ENCODE results near the gene GFOD1. TPM values are rescaled to one million over a fixed set of nuclear protein-coding genes. Genes with fewer than 3 reads are reported as not detected.
"Not testable (repeated sequence)": the region's sequence is repeated elsewhere in the genome, so short reads cannot be mapped to it uniquely, and the experiment has no call there.

Gene GFOD1
- total RNA-seq, 1 donor from 2014 or later = 41.7 TPM

DNA sequence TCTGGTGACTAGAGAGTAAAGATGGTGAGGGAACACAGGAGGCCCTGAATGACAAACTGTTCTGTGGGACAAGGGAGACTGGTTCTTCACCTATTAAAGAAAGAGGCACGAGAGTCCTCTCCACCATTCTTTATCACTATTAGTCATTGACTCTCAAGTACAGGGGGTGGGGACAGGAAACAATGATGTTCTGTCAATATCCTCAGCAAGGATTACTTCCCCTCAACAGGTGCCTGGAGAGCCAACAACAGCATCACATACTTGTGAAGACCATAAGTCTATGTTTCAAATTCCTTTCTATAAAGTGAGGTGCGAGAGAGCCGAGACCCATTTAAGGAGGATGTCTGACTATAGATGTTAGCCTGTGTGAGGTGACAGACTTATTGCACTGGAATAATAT is 86.6 kb downstream of the GFOD1 start:
- DNase-seq = peak; percentile 64

DNA sequence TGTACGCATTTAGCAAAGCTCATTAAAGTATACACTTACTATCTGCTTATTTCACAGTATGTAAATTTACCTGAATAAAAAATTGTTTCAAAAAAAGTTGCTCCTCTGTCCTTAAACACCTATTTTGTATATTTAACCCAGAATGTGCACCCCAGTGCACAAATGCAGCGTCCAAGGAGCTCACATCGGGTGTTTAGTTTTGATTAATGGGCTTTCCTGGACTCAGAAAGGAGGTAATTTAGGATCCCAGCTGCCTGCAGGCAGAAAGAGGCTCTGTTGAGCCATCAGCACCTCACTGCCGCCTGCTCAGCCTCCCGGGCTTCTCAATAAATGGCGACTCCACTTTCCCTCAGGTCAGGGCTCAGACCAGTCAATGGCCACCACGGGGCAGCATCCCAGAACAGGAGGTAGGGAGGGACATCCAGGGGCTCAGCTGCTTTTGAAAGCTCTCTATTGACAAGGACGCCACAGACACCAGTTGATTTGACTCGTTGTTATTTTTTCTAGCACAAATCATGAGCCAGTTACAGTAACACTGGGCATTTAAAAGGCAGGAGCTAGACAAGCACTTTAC is 88.9 kb downstream of the GFOD1 start:
- DNase-seq = no peak

DNA sequence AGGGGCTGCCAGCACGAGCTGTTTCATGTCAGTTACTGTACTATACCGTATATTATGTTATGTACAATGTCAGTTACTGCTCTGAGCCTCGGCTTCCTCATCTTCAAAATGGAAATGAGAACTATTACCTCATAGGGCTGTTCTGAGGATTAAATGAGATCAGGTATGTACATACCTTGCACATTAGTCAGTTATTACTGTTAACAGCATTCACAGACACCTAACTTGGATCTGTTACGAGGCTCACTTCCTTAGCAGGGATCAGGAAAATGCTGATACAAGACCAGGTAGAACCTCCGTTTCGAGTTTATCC is 89.4 kb downstream of the GFOD1 start:
- DNase-seq = no peak

DNA sequence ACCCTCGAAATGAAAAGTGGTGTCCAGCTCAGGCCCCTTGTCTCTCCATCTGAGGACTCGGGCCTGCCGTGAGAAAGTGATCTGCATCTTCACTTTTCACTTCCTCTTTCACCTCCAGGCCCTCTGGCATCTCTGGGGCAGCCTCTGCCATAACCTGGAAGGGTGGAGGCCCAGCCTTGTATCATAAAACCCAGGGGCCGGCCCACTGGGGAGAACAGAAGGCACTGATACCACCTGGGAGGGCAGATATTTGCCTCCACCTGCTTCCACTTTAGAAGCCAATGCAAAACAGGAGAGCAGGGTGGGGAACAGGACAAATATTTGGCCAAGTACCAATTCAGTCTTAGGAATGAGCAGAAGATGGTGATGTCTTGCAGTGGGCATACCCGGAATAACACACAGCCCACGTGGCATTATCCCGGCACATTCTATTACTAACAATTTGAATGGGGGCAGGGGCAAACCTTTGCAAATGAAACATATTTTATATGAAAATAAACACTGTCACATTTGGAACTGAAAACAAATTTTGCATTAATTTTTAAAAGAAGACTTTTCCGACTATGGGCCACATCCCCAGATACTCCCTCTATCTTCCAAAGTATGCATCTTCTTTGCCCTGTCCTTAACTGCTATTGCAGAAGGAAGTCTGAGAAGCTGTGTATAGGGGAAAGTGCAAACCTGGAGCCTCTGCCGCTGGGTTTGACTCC is 89.9 kb downstream of the GFOD1 start:
- DNase-seq = no peak

DNA sequence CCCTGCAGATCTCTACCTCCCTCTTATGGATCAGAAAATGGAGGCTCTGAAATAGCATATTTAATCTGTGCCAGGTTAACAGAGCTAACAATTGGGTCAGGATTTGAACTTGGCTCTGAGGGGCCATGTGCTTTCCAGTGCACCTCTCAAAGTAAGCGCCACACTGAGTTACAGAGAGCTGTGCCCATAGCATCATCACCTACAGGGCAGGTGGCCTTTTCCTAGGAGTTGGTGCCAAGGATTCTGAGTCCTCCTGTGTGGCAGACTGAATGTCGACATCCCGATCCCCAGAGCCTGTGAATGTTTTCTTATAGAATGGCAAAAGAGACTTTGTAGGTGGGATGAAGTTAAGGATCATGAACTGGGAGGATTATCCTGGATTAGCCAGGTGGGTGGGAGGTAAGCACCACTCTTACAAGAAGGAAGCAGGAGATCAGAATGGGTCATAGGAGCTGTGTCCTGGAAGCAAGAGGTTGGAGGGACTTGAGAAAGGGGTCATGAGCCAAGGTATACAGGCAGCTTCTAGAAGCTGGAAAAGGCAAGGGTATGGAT is 91.1 kb downstream of the GFOD1 start:
- no peak for DNase-seq

DNA sequence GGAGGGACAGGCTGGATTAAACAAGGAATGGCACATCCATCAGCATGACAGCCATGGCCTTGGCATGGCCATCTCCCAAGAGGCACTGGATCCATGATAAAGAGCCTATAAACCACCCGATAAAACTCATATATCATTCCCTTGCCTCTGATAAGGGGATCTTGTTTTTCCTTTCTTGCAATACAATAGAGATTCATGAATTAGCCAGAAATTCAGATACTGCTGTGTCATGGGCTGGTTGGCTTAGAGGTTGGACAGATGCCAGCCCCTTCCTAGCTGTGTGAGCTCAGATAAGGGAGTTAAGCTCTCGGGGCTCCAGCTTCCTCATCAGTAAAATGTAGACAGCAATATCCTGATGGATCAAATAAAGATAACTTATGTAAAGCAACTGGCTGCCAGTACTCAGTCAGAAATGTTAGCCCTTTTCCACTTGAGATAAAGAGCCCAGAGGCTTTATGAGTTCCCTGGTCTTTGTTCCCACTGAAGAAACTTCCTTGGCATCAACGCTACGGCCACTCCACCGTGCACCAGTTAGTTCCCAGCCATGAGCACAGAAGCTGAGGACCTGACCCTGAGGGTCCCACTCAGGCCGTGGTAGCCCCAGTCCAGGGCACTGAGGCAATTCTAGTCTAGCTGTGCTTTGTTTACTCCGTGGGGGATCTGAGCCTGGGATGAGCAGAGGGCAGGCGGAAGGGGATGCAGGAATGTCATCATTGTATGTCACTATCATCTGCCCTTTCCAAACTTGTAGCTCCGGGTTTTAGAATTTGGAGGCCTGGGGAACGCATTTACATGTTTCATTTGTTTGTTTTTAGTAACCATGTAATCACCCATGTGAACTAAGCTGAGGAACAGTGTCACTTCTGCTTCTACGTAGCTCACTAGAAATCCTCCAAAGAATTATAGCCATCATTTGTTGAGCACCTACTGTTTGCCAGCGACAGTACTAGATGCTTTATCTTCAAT is 91.8 kb downstream of the GFOD1 start:
- DNase-seq = peak; percentile 99

DNA sequence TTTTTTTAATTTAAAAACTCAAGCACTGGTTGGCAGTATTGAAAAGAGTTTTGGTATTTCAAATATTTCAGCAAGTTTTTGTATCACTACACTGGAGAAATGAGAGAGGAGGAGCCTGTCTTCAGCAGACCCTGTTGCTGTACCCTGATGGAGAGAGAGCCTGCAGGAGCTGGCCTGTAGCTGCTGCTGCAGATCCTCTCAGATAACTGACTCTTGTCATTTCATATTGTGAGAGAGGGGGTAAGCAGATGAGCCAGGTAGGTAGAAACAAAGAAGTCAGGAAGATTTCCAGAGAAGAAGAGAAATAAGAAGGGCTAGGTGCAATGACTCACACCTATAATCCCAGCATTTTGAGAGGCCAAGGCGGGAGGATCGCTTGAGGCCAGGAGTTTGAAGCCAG is 94.9 kb downstream of the GFOD1 start:
- DNase-seq = no peak

DNA sequence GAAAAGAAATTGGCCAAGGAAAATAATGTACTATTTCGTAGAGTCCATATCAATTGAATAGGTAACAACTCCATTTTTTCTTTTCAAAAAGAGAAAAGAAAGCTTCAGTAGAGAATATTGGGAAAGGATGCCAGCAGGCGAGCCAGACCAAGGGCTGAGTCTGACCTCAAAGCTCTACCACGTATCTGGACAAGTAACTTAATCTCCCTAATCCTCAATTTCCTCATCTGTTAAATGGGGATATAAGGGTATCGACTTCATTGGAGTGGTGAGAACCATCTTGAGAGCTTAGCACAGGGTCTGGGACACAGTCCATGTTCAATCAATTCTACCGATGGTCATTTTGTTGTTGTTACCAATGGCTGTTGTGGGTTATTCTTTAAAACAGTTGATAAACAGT is 95.9 kb downstream of the GFOD1 start:
- DNase-seq = no peak

DNA sequence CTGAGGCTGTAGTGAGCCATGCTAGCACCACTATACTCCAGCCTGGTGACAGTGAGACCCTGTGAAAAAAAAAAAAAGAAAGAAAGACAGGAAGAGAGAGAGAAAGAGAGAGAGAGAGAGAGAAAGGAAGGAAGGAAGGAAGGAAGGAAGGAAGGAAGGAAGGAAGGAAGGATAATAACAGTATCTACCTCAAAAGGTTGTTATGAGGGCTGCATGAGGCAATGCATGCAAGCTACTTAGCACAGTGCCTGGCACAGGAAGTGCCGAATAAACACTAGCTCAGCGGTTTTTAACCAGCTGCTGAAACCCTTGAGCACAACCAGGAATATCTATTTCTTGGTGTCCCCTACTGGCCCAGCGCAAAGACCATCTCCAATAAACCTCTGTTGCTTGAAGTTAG is 96.7 kb downstream of the GFOD1 start:
- DNase-seq = no peak

DNA sequence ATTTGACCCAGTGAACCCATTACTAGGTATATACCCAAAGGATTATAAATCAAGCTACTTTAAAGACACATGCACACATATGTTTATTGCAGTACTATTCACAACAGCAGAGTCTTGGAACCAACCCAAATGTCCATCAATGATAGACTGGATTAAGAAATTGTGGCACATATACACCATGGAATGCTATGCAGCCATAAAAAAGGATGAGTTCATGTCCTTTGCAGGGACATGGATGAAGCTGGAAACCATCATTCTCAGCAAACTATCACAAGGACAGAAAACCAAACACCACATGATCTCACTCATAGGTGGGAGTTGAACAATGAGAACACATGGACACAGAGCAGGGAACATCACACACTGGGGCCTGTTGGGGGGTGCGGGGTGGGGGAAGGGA is 98.2 kb downstream of the GFOD1 start:
- not testable (repeated sequence) for DNase-seq

DNA sequence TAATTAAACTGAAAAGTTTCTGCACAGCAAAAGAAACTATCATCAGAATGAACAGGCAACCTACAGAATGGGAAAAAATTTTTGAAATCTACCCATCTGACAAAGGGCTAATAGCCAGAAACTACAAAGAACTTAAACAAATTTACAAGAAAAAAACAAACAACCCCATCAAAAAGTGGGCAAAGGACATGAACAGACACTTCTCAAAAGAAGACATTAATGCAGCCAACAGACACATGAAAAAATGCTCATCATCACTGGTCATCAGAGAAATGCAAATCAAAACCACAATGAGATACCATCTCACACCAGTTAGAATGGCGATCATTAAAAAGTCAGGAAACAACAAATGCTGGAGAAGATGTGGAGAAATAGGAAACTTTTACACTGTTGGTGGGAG is 98.6 kb downstream of the GFOD1 start:
- not testable (repeated sequence) for DNase-seq

DNA sequence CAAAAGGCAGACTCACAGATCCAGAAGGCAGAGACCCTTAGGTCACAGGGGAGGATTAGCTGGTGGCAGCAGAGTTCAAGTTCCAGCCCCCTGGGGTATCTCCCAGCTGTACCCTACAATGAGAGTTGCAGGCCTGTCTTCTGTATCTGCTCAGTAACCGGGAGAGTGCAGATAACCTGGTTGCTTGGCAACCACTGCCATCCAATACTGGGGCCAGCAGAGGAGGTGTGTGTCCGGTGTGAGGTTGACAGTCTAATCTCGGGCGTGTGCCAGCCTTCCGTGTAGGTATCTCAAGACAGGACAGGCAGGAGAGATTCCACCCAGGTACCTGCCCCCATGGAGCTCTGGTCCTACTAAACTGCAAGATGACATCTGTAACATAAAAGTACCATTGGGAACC is 102.4 kb downstream of the GFOD1 start:
- DNase-seq = no peak

DNA sequence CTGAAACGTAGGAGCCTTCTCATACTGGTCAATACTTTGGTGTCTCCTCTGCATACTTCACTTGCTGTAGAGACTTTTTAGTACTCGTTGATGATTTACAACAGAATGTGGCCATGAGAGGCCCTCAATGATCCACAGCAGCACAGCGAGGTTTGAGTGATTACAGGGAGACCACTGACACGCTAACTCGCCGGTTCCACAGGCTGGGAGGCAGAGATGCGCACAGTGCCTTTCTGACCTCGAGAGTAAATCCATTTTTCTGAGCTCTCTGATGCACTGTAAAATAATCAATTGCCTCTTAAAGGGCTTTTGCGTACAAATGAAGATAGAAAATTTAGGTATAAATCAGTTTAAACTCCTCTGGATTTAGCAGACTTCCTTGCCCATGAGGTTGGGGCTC is 102.9 kb downstream of the GFOD1 start:
- no peak for DNase-seq

DNA sequence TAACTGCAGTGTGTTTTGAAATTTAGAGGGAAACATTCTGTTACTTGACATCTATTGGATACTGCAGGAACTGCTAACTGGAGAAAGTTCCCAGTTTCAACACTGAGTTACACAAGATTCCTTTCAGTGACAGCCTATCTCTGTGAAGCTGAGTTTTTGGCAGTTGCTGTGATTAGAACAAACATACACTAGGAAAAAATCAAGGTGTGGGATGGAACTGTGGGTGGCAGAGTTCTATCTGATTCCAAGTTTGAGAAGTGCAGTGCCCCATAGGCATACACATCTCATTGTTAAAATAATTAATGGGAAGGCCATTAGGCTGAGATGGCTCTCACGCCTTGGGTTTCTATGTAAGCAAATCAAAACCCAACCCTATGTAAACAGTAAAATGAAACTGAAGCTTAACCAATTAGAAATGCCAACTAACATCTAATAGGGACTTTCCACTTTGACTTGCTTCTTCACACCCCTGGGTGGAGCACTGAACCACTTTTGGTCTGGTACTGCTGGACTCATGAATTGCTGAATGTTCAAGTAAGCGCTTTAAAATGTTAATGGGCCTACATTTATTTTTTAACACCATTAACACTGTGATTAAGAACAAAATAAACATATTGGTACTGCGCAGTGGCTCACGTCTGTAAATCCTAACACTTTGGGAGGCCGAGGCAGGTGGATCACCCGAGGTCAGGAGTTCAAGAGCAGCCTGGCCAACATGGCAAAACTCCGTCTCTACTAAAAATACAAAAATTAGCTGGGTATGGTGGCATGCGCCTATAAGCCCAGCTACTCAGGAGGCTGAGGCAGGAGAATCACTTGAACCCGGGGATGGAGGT is 103.9 kb downstream of the GFOD1 start:
- DNase-seq = peak; percentile 52

DNA sequence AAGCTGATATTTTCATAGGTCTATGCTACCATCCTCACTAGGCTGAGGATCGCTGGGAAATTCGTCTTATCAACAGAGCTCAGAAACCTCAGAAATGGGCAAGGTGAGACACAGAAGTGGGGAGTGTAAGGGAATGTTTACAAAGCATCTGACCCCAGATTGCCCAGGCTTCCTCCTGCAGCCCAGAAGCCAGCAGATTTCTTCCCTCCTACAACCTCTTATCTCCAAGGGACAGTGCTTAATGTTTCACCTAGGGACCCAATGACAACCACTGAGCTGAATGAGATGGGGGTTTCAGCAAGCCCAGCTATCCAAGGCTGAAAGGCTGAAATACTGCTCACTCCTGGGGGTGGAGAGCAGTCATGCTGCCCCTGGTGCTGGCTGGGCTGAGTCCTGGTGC is 106.6 kb downstream of the GFOD1 start:
- DNase-seq = no peak

DNA sequence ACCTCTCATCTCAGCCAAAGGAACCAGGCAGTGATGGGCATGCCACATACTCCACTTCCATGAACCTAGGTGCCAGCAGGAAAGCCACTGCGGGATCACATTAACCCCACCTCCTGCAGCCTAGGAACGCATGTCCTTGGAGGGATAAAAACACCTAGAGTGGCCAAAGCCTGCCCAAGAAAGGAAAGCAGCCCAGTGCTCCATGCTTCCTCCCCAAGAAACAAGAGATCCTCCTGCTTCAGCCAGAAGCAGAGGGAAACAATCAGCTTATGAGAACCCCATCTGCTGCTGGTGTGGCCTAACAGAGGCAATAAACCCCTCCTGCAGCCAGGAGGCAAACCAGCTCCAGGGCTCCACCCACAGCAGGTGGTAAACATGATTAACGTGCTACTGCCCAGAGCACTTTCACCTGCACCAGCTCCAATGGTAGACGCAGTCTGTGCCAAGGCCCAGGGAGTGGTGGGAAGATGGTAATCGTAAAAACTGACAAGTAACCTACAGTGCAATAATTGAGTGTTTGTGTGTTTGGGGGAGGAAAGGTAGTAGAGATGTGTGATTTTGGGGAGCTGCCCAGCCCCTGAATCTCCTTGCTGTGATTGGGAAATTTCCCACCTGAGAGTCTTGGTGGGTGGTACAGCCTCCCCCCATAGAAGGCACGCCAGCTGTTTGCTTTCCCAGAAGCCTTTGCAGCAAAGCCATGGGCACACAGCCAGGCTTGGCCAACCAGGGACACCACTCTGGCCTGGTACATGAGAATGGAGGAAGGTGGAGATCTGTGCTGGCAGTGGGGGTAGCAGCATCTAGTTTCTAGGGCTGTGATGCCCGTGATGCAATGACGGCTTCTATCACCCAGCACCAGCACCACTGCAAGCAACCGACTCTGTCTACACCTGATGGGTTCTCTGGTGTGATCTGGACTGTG is 108.5 kb downstream of the GFOD1 start:
- no peak for DNase-seq

DNA sequence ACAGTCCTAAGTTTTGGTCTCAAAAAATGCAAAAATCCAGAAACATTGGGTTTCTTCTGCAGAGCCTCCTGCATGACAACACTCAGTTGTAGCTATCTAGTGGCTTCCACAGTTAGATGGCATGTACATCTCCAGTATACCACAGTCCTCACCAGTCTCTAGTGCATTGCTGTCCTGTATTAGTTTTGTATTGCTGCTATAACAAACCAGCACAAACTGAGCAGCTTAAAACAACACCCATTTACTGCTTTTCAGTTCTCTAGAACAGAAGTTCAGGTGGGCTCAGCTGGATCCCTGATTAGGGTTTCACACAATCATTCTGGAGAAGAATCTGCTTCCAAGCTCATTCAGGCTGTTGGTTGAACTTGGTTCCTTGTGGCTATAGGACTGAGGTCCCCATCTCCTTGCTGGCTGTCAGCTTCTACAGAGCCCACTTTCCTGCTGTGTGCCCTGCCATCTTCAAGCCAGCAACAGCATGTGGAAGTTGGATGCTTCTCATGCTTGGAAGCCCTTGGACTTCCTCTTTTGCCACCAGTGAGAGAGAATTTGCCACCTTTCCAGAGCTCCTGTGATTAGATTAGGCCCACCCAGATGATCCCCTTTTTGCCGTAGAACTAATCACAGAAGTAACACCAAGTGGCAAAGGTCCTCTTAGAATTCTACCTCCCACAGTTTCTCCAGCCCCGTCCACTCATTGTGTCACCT is 110.2 kb downstream of the GFOD1 start:
- no peak for DNase-seq

DNA sequence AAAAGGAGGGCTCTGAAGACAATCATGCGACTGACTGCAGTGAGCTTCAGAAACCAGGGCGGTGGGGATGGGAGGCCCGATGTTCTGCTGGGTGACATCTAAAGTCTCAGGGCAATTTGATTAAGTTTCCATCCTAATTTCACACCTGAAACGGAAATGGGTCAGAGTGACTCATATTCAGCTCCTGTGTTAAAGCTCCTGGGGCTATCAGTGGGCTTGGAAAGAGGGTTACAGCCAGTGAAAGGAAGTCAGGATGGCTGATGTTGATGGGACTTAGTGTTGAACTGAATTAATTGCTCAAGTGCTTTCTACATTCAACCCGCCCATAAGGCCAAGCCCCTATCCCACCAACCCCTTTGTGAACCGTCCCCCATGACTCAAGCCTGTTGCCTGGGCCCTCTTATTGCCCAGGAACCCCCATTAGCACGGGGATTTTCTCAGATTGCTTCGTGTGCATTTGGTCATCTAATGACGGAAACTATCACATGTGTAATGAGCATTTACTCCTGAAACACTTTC is 112.0 kb downstream of the GFOD1 start:
- DNase-seq = peak; percentile 58

DNA sequence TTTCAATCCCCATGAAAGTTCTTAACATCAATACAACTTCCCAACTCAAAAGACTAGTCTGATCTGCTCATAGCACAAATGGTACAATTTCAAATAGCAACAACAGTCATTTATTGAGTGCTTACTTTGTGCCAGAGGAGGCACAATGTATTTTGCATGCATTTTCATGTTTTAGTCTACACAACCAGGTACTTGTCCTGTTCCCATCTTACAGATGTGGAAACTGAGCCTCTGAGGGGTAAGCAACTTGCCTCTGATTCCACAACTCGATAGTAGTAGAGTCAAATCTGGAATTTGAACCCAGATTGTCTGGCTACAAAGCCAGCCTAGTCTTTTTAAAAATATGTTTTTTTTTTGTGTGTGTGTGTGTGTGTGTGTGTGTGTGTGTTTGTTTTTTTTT is 113.5 kb downstream of the GFOD1 start:
- no peak for DNase-seq

DNA sequence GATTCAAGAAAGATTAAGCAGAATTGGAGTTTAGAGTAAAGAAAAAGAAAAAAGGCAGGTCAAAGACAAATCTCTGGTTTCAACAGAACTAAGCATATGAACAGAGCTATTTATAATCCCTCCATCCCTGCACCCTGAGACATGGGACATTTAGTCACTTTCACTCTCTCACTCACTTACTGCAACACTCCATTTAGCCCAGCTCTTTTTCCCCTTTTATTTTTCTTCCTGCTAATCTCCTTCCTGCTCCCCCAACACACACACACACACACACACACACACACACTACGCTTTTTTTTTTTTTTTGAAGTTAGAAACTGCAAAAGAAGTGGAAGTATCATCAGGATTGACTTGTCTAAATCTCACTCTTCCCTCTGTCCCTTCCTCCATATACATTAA is 113.9 kb downstream of the GFOD1 start:
- peak; percentile 20 for DNase-seq

Data from dermis blood vessel endothelial cell (primary cell).